ENCODE results near the gene SMURF2.

The SMURF2 gene

GRCh38 chr17:64603987-64604386, 58.1 kb downstream of the SMURF2 start:
- no peak for DNase-seq

GRCh38 chr17:64599827-64600226, 62.3 kb downstream of the SMURF2 start:
- Histone ChIP-seq H3K4me3 (ENCODE audit: low read depth, low read length) (no peak overlapping the region), H3K27ac (no peak overlapping the region), H3K36me3 (replicated peaks) (peaks cover 21% of the 10 kb centered on the region), H3K27me3 (replicated peaks) (no peaks in the 10 kb centered on the region)
- no peak for TF ChIP-seq CTCF (IDR thresholded peaks at IDR 0.05; ENCODE audit: low read depth, low read length, missing control alignments)
- DNase-seq: no peak
- in situ Hi-C loops (cut with HindIII; ENCODE audit: low pct_ligation_motif_present, low sequenced_read_pairs): no loop called here

More at GRCh38 chr17:64603987-64604386, 58.1 kb downstream of the SMURF2 start:
- Histone ChIP-seq H3K4me3 (ENCODE audit: low read depth, low read length) (no peak overlapping the region), H3K36me3 (replicated peaks) (no peaks in the 10 kb centered on the region), H3K27ac (no peak overlapping the region), H3K27me3 (replicated peaks) (no peaks in the 10 kb centered on the region)
- in situ Hi-C loops (cut with HindIII; ENCODE audit: low pct_ligation_motif_present, low sequenced_read_pairs): no loop called here
- TF ChIP-seq CTCF (IDR thresholded peaks at IDR 0.05; ENCODE audit: low read depth, low read length, missing control alignments): no peak

GRCh38 chr17:64599187-64599676, 62.9 kb downstream of the SMURF2 start:
- Histone ChIP-seq H3K27ac (no peak overlapping the region), H3K27me3 (replicated peaks) (no peaks in the 10 kb centered on the region), H3K36me3 (replicated peaks) (peaks cover 25% of the 10 kb centered on the region), H3K4me3 (ENCODE audit: low read depth, low read length) (no peak overlapping the region)
- no peak for TF ChIP-seq CTCF (IDR thresholded peaks at IDR 0.05; ENCODE audit: low read depth, low read length, missing control alignments)
- no peak for DNase-seq
- in situ Hi-C loops (cut with HindIII; ENCODE audit: low pct_ligation_motif_present, low sequenced_read_pairs): no loop called here

- no peak for TF ChIP-seq CTCF (IDR thresholded peaks at IDR 0.05; ENCODE audit: low read depth, low read length, missing control alignments)
- in situ Hi-C loops (cut with HindIII; ENCODE audit: low pct_ligation_motif_present, low sequenced_read_pairs): no loop called here
- Histone ChIP-seq H3K4me3 (ENCODE audit: low read depth, low read length) (no peak overlapping the region), H3K27me3 (replicated peaks) (no peaks in the 10 kb centered on the region), H3K27ac (no peak overlapping the region), H3K36me3 (replicated peaks) (peaks cover 30% of the 10 kb centered on the region)
- no peak for DNase-seq
Measured at GRCh38 chr17:64598672-64599071, 63.4 kb downstream of the SMURF2 start.

- Histone ChIP-seq H3K4me3 (ENCODE audit: low read depth, low read length) (no peak overlapping the region), H3K27me3 (replicated peaks) (no peaks in the 10 kb centered on the region), H3K36me3 (replicated peaks) (peaks cover 45% of the 10 kb centered on the region), H3K27ac (no peak overlapping the region)
- DNase-seq: no peak
- no peak for TF ChIP-seq CTCF (IDR thresholded peaks at IDR 0.05; ENCODE audit: low read depth, low read length, missing control alignments)
- in situ Hi-C loops (cut with HindIII; ENCODE audit: low pct_ligation_motif_present, low sequenced_read_pairs): no loop called here
Measured at GRCh38 chr17:64596988-64597387, 65.1 kb downstream of the SMURF2 start.

- TF ChIP-seq CTCF (IDR thresholded peaks at IDR 0.05; ENCODE audit: low read depth, low read length, missing control alignments): no peak
- in situ Hi-C loops (cut with HindIII; ENCODE audit: low pct_ligation_motif_present, low sequenced_read_pairs): no loop called here
- H3K27me3 ChIP-seq (replicated peaks): no peaks in the 10 kb centered on the region
- H3K36me3 ChIP-seq (replicated peaks): peaks cover 51% of the 10 kb centered on the region
- no peak overlapping the region for H3K4me3 ChIP-seq (ENCODE audit: low read depth, low read length)
- no peak for DNase-seq
- no peak overlapping the region for H3K27ac ChIP-seq
Measured at GRCh38 chr17:64596439-64596838, 65.7 kb downstream of the SMURF2 start.
